Vagina (tissue), 2 donors: ENCODE data around the gene MYRIP.

ENCODE experiments used
- CTCF ChIP-seq, 3 experiments: fragments of 450-650 bp in 2 of 3; fragments of 200-600 bp in 1 of 3; sonication (generic) in 1 of 3; IDR thresholded peaks; one replicate each; pipeline ENCODE4 v1.5.1; 2017 to 2019; ENCODE audit warnings: antibody characterized with exemption in 3 of 3, mild to moderate bottlenecking in 2 of 3, moderate library complexity in 2 of 3
- POLR2A ChIP-seq, 2 donors: fragments of 450-650 bp; IDR thresholded peaks; one replicate each; pipeline ENCODE4 v1.6.1; 2017; ENCODE audit warnings: antibody characterized with exemption in 2 of 2, mild to moderate bottlenecking in 2 of 2, moderate library complexity in 2 of 2
- POLR2AphosphoS5 ChIP-seq, 2 donors: sonication (generic); formaldehyde crosslinking; IDR thresholded peaks; one replicate each; pipeline ENCODE4 v1.9.0; 2017; ENCODE audit warnings: antibody characterized with exemption in 2 of 2, mild to moderate bottlenecking in 2 of 2, low read depth in 1 of 2; ENCODE audit not compliant: insufficient read depth in 1 of 2

- no peak for TF ChIP-seq CTCF (IDR thresholded peaks at IDR 0.05)
- no peak for TF ChIP-seq POLR2A (IDR thresholded peaks at IDR 0.05)
- TF ChIP-seq POLR2AphosphoS5 (IDR thresholded peaks at IDR 0.05; ENCODE audit: insufficient read depth in 1 of 2, low read depth in 1 of 2), result no peak
These were observed 404.1 kb downstream of the MYRIP start for GRCh38 chr3:40213556-40213955.
